GM18873 (cell line): ENCODE data around the gene MDH1.
"Not testable (repeated sequence)": the region's sequence is repeated elsewhere in the genome, so short reads cannot be mapped to it uniquely, and the experiment has no call there.

Source experiments
- ATAC-seq: cut with Tn5 transposase; IDR thresholded peaks from one replicate; pipeline ENCODE4 v1.9.1; 2021; ENCODE audit warnings: mild to moderate bottlenecking, moderate library complexity, moderate number of reproducible peaks; ENCODE audit not compliant: unreplicated experiment, low FRiP score

Gene MDH1

DNA sequence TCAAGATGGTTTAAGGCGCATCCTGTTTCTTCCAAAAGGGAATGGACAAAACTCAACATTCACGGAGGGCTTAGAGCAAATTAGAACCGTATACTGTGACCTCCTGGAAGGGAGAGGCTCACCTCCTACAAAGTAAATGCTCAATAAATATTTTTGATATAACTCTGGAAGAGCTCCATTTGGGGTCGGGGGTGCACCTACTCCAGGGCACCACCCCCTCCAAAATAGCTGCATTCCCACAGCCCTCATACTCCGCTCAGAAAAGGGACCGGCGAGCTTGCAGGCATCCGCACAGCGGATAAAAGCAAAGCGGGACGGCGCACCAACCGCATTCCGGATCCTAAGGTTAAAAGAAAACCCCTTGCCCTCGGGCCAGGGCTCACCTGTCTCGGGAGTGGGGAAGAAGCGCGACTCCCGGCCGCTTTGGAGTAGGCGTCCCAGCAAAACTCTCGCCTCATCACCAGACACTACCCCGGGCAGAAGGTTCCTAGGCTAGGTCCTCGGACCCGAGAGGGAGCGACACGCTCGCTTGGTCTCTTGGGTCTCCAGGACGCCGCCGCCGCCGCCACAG is 864 bp upstream of the MDH1 start:
- ATAC-seq = no peak

DNA sequence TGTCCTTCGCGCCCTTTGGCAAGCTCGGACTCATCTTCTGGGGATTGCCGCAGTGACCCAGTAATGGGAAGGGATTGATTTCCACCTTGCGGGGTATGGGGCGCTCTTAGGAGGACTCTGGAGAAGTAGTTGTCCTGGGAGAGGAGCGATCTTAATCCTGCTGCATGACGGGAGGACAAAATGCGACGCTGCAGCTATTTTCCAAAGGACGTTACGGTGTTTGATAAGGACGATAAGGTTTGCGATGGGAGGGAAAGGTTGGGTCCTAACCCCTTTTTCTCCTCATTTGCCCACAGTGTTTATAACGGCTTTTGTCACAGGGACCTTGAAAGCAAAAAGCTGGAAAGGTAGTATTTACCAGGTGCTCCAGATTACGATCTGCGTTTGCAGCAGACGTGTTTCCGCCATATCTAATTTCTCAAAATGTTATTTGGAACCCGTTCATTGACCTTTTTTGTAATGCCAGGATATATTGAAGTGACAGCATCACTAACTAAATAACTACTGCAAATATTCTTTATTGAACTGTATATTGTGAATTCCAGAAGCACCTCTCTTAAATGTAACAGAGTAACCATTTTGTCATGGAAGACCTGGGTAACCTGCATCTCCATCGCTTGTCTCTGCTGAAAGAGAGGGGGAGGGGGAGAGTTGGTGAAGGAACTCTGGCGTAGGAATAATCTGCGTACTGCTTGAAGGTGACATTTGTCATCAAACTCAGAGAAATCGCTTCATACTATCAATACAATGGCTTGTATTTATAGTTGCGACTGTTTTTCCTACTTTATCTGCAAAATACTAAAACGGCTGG is 590 bp downstream of the MDH1 start:
- peak; percentile 8 for ATAC-seq

DNA sequence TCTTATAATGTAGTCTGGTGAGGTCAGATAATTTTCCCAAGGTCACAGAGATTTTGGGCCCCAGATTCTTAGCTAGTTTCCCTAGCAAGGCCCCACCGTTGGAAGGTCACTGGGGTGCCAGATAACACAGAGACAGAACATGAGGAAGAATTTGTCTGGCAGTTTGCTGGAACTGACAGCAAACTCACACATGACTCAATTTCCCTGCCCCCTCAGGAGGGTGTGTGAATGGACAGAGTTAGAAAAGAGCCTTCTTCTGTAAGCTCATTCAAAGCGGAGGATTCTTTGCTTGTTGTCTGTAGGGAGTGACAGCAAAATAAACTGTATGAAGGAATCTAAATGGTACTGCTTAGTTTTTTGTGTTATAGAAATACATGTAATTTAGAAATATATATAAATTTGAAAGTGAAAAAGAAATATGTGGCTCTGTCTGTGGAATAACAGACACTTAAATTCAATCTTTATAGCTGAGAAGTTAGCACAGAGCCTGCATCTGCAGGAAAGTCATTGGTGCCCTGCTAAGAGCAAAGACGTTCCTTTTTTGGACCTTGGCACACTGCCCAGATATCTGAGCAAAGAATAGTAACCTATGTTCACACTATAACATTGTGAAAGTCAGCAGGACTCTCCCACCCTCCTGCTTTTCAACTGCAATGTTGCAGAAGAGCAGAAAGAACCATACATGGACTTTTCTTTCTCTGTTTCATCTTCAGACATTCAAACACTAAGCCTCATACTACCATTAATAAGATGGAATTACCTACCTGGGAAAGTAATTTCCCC is 2.1 kb downstream of the MDH1 start:
- no peak for ATAC-seq

DNA sequence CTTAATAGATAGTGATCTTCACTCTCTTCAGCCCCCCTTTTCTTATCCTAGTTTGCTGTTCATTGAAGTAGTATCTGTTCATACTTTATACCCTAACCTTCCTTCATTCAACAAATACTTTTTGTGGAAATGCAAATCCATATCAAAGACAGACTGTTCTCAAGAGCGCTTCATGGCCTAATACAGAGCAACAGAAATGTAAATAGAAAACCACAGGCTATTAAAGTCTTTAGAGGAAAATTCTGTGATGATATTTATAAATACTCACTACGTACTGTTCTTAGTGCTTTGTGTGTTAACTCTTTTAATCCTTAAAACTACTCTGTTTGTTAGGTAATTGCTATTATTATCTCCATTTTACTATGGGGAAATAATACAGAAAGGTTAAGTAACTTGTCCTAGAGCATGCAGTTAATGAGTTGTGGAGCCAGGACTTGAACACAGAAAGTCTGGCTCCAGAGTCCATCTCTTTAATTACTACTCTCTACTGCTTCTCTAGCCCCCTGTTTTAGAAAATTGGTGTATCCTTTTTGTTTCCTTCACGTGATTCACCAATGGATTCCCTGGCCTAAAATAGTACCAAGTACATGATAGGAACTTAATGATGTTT is 2.9 kb downstream of the MDH1 start:
- no peak for ATAC-seq

DNA sequence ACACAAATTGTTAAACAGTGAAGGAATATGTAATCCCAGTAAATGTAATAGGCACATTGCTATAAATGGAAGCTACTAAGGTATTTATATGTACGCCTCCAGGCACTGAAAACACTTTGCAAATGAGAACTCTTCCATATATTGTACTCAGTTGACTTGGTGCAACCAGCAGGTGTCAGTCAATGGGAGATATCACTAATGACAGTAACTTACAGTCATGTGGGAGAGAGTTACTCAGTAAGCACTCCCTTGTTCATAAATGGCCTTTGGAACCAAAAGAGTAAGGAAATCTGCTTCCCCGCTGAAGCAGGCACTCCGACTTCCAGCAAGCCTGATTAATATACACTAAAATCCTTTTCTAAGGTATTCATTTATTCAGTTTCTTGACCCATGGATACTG is 5.9 kb downstream of the MDH1 start:
- no peak for ATAC-seq

GRCh38 chr2:63596401-63596883 is 7.7 kb downstream of the MDH1 start:
- ATAC-seq = no peak

GRCh38 chr2:63598981-63599380 is 10.2 kb downstream of the MDH1 start:
- no peak for ATAC-seq

- no peak for ATAC-seq
Measured at GRCh38 chr2:63600881-63601460, 12.2 kb downstream of the MDH1 start.

DNA sequence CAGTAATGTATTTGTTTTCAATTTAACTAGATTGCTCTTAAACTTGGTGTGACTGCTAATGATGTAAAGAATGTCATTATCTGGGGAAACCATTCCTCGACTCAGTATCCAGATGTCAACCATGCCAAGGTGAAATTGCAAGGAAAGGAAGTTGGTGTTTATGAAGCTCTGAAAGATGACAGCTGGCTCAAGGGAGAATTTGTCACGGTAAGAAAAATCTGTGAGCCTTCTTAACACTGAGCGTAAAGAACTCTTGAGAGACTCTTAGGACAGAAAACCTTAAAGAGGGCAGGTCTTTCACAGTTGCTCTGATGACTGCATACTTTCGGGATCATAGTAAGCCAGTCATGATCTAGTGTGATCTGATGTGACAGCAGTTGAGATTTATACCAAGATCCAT is 15.9 kb downstream of the MDH1 start:
- no peak for ATAC-seq

GRCh38 chr2:63608865-63609264 is 20.1 kb downstream of the MDH1 start:
- ATAC-seq = not testable (repeated sequence)

GRCh38 chr2:63610525-63610924 is 21.8 kb downstream of the MDH1 start:
- ATAC-seq = no peak

DNA sequence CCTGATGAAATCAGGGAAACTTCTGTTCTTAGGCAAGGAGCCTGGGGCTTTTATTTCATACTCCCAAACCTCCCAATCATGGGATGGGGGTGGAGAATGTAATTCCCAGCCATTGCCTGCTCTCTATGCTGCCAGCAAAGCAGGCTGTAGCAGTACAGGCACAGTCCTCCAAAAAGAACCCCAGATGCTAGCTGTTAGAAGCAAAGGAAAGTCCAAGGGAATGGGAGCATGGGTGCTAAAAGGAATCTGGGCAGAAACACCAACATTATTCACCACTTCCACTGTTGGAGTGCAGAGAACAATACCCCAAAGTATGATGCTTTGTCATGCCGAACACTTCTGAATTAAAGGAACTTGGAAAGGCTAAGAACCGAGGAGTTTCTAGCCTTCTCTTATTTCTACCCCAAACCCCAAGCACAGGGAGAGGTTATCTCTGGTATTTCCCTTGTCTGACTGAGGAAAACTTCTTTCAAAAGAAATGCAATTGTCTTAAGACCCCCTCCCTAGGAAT is 24.7 kb downstream of the MDH1 start:
- no peak for ATAC-seq

DNA sequence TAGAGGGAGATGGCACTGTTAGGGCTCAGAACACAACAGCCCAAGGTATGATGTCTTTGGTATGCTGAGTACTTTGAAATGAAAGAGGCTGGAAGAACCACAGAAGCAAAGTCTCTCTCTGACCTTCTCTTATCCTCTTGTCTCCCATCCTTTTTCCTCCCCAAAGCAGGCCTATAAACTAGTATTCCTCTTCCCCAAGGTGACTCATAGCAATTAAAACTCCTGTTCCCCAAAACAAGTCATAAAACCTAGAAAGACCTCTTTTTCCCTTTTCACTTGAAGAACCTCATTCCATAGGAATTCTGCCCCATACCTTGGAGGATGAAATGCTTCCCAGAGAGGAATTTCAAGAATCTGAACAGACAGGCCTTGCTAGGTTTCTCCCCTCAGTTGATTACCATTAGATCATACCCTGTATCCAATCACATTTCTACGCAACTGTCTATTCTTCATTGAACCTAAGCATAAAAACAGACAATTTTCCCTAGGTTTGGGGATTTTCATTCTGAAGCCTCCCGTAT is 25.7 kb downstream of the MDH1 start:
- no peak for ATAC-seq

DNA sequence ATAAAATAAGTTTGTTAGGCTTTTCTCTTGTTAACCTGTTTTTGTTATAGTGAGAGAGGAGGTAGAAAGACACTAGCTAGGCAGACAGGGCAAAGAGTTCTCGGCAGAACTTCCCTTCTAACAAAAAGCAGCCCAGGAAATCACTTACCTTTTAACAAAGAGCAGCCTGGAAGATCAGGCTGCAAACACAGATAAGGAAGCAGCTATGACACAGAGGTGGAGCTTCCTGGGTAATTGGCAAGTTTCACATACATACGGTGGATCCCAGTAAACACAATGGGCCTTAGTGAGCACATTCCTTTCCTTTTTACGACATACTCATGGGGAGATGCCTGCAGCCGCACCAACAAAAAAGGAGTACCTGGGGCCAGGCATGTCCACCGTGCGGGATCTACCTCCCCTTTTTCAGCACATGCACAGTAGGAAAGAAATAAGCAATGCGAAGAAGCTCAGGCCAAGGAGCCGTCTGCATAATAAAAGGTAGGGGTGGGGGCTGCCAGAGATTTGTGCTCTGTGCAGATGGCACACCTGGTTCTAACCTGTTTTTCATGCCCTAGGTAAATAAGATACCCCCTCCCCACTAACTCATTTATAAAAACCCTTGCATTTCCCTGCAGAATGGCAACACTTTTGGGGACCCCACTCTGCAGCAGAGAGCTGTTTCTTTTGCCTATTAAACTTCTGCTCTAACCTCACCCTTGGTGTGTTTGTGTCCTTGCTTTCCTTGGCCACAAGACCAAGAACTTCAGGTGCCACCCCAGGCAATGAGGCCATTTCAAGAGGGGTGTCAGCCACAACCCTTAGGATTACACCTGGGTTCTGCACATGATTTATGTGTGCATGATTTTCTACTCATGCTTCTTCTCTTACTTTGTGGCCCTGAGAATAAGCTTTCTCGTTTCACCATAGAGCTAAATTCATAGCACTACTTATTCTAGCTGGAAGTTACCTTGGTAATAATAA is 26.5 kb downstream of the MDH1 start:
- no peak for ATAC-seq

DNA sequence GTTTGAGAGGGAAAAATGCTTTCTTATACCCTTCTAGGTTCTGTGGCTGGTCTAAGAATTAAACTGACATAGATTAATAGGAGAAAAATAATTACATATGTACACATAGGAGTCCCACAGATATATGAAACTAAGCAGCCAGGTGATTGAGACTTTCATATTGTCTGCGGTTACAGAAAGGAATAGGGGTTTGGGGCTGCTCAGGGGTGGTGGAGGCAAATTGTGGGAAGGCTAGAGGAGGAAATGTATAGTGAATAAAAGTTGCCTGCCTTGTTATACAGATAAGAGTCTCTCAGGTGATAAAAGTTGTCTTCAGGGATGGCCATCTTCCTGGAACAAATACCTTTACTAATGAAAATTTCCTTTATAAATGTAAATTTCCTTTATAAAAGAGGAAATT is 28.6 kb downstream of the MDH1 start:
- ATAC-seq = no peak

DNA sequence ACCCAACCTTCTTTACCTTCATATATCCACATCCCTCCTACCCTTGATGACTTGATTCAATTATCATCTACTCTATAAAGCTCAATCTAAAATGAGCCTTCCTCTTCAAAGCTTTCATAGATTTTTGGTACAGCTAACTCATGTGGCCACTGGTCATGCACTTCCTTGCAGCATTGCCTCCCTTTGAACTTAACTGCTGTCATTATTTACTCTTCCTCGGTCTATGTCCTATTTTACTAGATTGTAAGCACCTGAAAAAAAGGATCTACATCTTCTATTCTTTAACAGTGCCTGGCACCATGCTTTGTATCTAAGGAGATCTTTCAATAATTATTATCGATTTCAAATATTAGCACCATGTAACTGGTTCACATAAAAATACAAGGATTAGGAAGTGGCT is 30.6 kb downstream of the MDH1 start:
- ATAC-seq = no peak

GRCh38 chr2:63622751-63623150 is 34.0 kb downstream of the MDH1 start:
- no peak for ATAC-seq

- ATAC-seq = not testable (repeated sequence)
Measured at GRCh38 chr2:63623763-63624162, 35.0 kb downstream of the MDH1 start.

- ATAC-seq = no peak
Measured at GRCh38 chr2:63627866-63628265, 39.1 kb downstream of the MDH1 start.
